Endothelial cell of umbilical vein (primary cell): ENCODE data around the gene TSPAN18. TPM values are rescaled to one million over a fixed set of nuclear protein-coding genes. Genes with fewer than 3 reads are reported as not detected.
A peak's percentile ranks its signal among the peaks of the same experiment; 100 is the strongest.

Experiments used
- BruUV-seq: library from RNA; stranded (reverse); fragments of 400-500 nt; replicated peaks from 2 replicates; lab custom pipeline; 2021; lab: Mats Ljungman, UMichigan
- CTCF ChIA-PET: fragments of 300-600, 350-600 bp; sonication (Branson Sonifier 250); formaldehyde crosslinking; loops from one replicate; lab custom pipeline; 2021; ENCODE audit warnings: antibody characterized with exemption, inconsistent platforms; lab: Charles Lee
- POLR2A ChIA-PET: fragments of 300-600, 350-600 bp; sonication (Branson Sonifier 250); formaldehyde crosslinking; loops from one replicate; lab custom pipeline; 2021; ENCODE audit warnings: antibody characterized with exemption, inconsistent platforms; lab: Charles Lee
- DNase-seq: peaks from one replicate; pipeline ENCODE4 v3.0.0-alpha.2; 2011; ENCODE audit warnings: low read depth, low spot score
- FAIRE-seq: peaks from 2 replicates; lab custom pipeline; 2011; peaks lifted over from hg19 to GRCh38; lab: Jason Lieb, UNC
- H2AFZ ChIP-seq: 2 replicates; pipeline ENCODE4 v1.6.0; 2012; ENCODE audit warnings: low read depth, low read length, control low read depth, inconsistent platforms
- H3K27ac ChIP-seq: 2 replicates; pipeline ENCODE4 v1.5.1; 2011; ENCODE audit warnings: low read depth, mild to moderate bottlenecking, control low read depth, low read length, moderate library complexity; ENCODE audit not compliant: insufficient read depth
- H3K27me3 ChIP-seq, 2 experiments: 2 replicates each; pipeline versions ENCODE4 v1.6.0 to v1.6.1; 2011; ENCODE audit warnings: low read length in 2 of 2, mixed read lengths in 1 of 2; ENCODE audit not compliant: control insufficient read depth in 2 of 2, insufficient read depth in 2 of 2
- H3K36me3 ChIP-seq, 2 experiments: 2 replicates in 1 of 2; 3 replicates in 1 of 2; pipeline ENCODE4 v1.5.1; 2011; ENCODE audit warnings: low read length in 2 of 2, mild to moderate bottlenecking in 1 of 2, moderate library complexity in 1 of 2; ENCODE audit not compliant: control insufficient read depth in 2 of 2, insufficient read depth in 2 of 2; ENCODE audit errors: extremely low read depth in 1 of 2
- H3K4me1 ChIP-seq: 3 replicates; pipeline ENCODE4 v1.5.1; 2011; ENCODE audit warnings: mild to moderate bottlenecking, low read length; ENCODE audit not compliant: control insufficient read depth, insufficient read depth; ENCODE audit errors: extremely low read depth
- H3K4me2 ChIP-seq: 2 replicates; pipeline ENCODE4 v1.6.1; 2011; ENCODE audit warnings: low read length, control low read depth, mixed read lengths; ENCODE audit not compliant: insufficient read depth
- H3K4me3 ChIP-seq, 3 experiments: fragments of 200-600 bp in 1 of 3; sonication (generic), shearing (Covaris generic) in 1 of 3; replicated peaks in 1 of 3; 2 replicates each; pipeline ENCODE4 v1.5.1; 2011 to 2016; ENCODE audit warnings: control low read depth in 3 of 3, low read length in 3 of 3, mild to moderate bottlenecking in 2 of 3, inconsistent platforms in 1 of 3, low read depth in 1 of 3, moderate library complexity in 1 of 3; ENCODE audit not compliant: insufficient read depth in 1 of 3
- H3K79me2 ChIP-seq: 2 replicates; pipeline ENCODE4 v1.6.0; 2012; ENCODE audit warnings: low read length, inconsistent platforms; ENCODE audit not compliant: control insufficient read depth, insufficient read depth
- H3K9ac ChIP-seq: replicated peaks from 2 replicates; pipeline ENCODE3; 2011; ENCODE audit warnings: low read length, control low read depth; ENCODE audit not compliant: insufficient read depth; ENCODE audit errors: extremely low read depth
- H3K9me1 ChIP-seq: replicated peaks from 3 replicates; pipeline ENCODE4 v1.6.0; 2011; ENCODE audit warnings: mild to moderate bottlenecking, low read length; ENCODE audit not compliant: control insufficient read depth, insufficient read depth; ENCODE audit errors: extremely low read depth
- H3K9me3 ChIP-seq: replicated peaks from 2 replicates; pipeline ENCODE4 v1.5.1; 2012; ENCODE audit warnings: low read length, inconsistent platforms; ENCODE audit not compliant: control insufficient read depth, insufficient read depth
- H4K20me1 ChIP-seq: replicated peaks from 2 replicates; pipeline ENCODE3; 2011; ENCODE audit warnings: mild to moderate bottlenecking, low read length; ENCODE audit not compliant: control insufficient read depth, insufficient read depth; ENCODE audit errors: extremely low read depth
- CTCF ChIP-seq, 2 donors: IDR thresholded peaks; 1 replicate in 1 of 2; 2 replicates in 1 of 2; pipeline ENCODE4 v1.5.1; 2011; ENCODE audit warnings: low read length in 2 of 2, mild to moderate bottlenecking in 2 of 2, moderate library complexity in 2 of 2, control low read depth in 1 of 2, inconsistent platforms in 1 of 2, low read depth in 1 of 2; ENCODE audit not compliant: insufficient read depth in 1 of 2; ENCODE audit errors: extremely low read depth in 1 of 2
- EZH2 ChIP-seq: IDR thresholded peaks from 2 replicates; pipeline ENCODE4 v1.6.1; 2012; ENCODE audit warnings: borderline replicate concordance, low read depth, mild to moderate bottlenecking, moderate library complexity, low read length, inconsistent platforms; ENCODE audit not compliant: severe bottlenecking
- FOS ChIP-seq: IDR thresholded peaks from 2 replicates; pipeline ENCODE4 v1.6.1; 2011; ENCODE audit warnings: mild to moderate bottlenecking, low read length, moderate library complexity, borderline replicate concordance; ENCODE audit not compliant: insufficient read depth
- GATA2 ChIP-seq: IDR thresholded peaks from 2 replicates; pipeline ENCODE4 v1.7.0; 2011; ENCODE audit warnings: low read depth, mild to moderate bottlenecking, moderate library complexity, mixed read lengths, low read length; ENCODE audit not compliant: insufficient read length, insufficient read depth
- JUN ChIP-seq: IDR thresholded peaks from 2 replicates; pipeline ENCODE4 v1.6.1; 2011; ENCODE audit warnings: borderline replicate concordance, low read depth; ENCODE audit not compliant: insufficient read length, insufficient read depth
- MAX ChIP-seq: IDR thresholded peaks from 2 replicates; pipeline ENCODE4 v1.6.1; 2011; ENCODE audit not compliant: insufficient read depth, insufficient read length
- MYC ChIP-seq: IDR thresholded peaks from one replicate; pipeline ENCODE4 v1.6.1; 2011; ENCODE audit warnings: mild to moderate bottlenecking, low read depth, low read length
- POLR2A ChIP-seq: IDR thresholded peaks from 2 replicates; pipeline ENCODE4 v1.6.1; 2012; ENCODE audit warnings: low read depth, mild to moderate bottlenecking, control low read depth, low read length
- POLR2AphosphoS5 ChIP-seq: IDR thresholded peaks from 2 replicates; pipeline ENCODE4 v1.6.1; 2012; ENCODE audit warnings: low read depth, mild to moderate bottlenecking, control low read depth, low read length, moderate library complexity; ENCODE audit not compliant: insufficient read depth
- dilution Hi-C: fragments of 300-500 bp; cut with MboI; formaldehyde crosslinking; loops from one replicate; pipeline ENCODE4 v1.15.0; 2019; ENCODE audit warnings: low sequenced_read_pairs; ENCODE audit not compliant: extremely low pct_ligation_motif_present
- intact Hi-C: fragments of 100-400 bp; cut with micrococcal nuclease; formaldehyde crosslinking; loops from one replicate; pipeline ENCODE4 v1.10.0; 2022
- polyA plus RNA-seq, 4 experiments: library from polyadenylated mRNA; depleted of rRNA in 3 of 4; stranded (reverse) in 3 of 4; unstranded in 1 of 4; fragments of >200 nt; gene quantifications; 2 replicates each; pipeline versions ENCODE4 v1.2.1 to v1.2.3, GENCODE V29; 2011 to 2012; ENCODE audit warnings: missing spikeins in 1 of 4
- total RNA-seq: library from RNA; stranded (reverse); gene quantifications from 2 replicates; pipeline ENCODE4 v1.2.3, GENCODE V29; 2021

The TSPAN18 gene
- total and polyA plus RNA-seq, 2 donors (not counting 3 experiments of a cell fraction or from before 2014, with no cell fraction given) = 32.2 to 118 TPM

DNA sequence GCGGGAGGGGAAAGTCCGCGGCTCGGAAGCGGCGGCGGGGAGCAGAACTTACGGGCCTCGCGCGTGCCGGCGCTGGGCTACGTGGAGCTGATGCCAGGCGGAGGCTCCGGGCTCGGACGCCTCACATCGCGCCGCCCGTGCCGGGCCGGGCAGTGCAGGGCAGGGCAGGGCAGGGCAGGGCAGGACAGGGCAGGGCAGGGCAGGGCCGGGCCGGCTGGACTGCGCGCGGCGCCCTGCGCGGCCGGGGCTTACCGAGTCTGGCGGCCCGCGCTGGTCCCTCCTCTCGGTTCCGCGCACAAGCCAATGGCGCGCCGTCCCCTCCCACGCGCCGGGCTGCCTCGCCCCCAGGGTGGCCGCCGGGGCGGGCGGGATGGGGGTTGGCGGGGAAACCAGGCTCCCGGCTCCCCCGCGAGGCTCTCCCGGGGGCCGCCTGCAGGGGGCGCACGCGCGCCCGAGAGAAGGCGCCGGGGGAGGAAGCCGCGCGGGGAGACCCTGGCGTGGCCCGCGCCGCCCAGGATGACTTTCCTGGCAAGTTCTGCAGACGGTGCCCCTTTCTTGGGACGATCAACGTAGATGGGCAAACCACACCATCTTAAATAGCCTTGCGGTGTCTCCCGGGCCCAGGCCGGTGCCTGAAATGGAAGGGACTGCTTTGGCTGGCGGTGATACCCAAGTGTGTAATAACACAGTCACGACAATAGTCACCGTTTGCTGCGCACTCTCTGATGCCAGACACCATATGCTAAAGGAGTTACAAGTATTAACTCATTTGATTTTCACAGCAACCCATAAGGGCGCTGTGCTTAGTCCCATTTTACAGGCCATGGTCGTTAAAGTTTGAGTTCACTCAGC is 224.1 kb downstream of the TSPAN18 start, which contains the start of gene TP53I11:
Gene TP53I11, minus strand, starts transcription at position 259 of the 852 bp plus-strand sequence. CDS start 12,548 bp downstream, outside the sequence.
- peak within 1 kb of the TSS; percentile 69 to 82 (median 72) for H3K4me3 ChIP-seq
- H3K4me1 ChIP-seq = peaks cover 16% of the 10 kb centered on the region
- no peaks in the 10 kb centered on the region for H3K79me2 ChIP-seq
- dilution Hi-C loops = no loop called here
- peak within 1 kb of the TSS; percentile 80 for H3K4me2 ChIP-seq
- FAIRE-seq (no peak), DNase-seq (peak; percentile 77)
- ChIA-PET POLR2A (interaction anchor here (0.8 kb wide), 1 partner anchor 29 kb away, joined by 4 read pairs; no protein-coding TSS in a partner anchor), CTCF (interaction anchor here (0.8 to 1.5 kb wide), 7 partner anchors 14 to 152 kb away, joined by 3 to 10 read pairs (median 3); no protein-coding TSS in a partner anchor)
- H3K27me3 ChIP-seq = no peaks in the 10 kb centered on the region
- no peaks in the 10 kb centered on the region for H3K9me1 ChIP-seq
- peaks cover 2% of the 10 kb centered on the region for H4K20me1 ChIP-seq
- no peak for TF ChIP-seq GATA2
- TF ChIP-seq EZH2 = no peak
- TF ChIP-seq POLR2AphosphoS5 = peak; percentile 69
- TF ChIP-seq JUN = no peak
- TF ChIP-seq CTCF (IDR thresholded peaks at IDR 0.05; ENCODE audit: extremely low read depth in 1 of 2, insufficient read depth in 1 of 2, low read depth in 1 of 2, low read length in 2 of 2) = peak; percentile 46 to 72
- TF ChIP-seq POLR2A = no peak
- no peak for TF ChIP-seq FOS
- TF ChIP-seq MAX = no peak
- no peak for TF ChIP-seq MYC
- no peaks in the 10 kb centered on the region for H3K9me3 ChIP-seq
- peak within 1 kb of the TSS; percentile 75 for H3K9ac ChIP-seq
- peak within 1 kb of the TSS; percentile 92 for H2AFZ ChIP-seq
- peak within 1 kb of the TSS; percentile 56 for H3K27ac ChIP-seq
- no peaks in the 10 kb centered on the region for H3K36me3 ChIP-seq
- intact Hi-C loops = loop anchor here (10.0 kb wide), 1 partner anchor 714 kb away; the partner anchor contains the start of gene CHST1
- BruUV-seq = no TSS peak
